HuH-7 (cell line): ENCODE measurements around the gene EEA1.
"Not testable (repeated sequence)": the region's sequence is repeated elsewhere in the genome, so short reads cannot be mapped to it uniquely, and the experiment has no call there.

Experiments
- DNase-seq: peaks from one replicate; pipeline ENCODE4 v3.0.0; 2011; ENCODE audit warnings: low spot score

Gene EEA1

GRCh38 chr12:92928962-92929915, at the start of gene EEA1:
Gene EEA1 (minus strand): TSS chr12:92929295. CDS start chr12:92929066, 229 bp downstream.
- peak; percentile 88 for DNase-seq

- no peak for DNase-seq
Measured at GRCh38 chr12:92978607-92979006, 49.5 kb upstream of the EEA1 start.

- DNase-seq: no peak
Measured at GRCh38 chr12:92977326-92977725, 48.2 kb upstream of the EEA1 start.

- DNase-seq: no peak
Measured at GRCh38 chr12:92974759-92975158, 45.7 kb upstream of the EEA1 start.

GRCh38 chr12:92973614-92974013, 44.5 kb upstream of the EEA1 start:
- no peak for DNase-seq

- DNase-seq: no peak
Measured at GRCh38 chr12:92971859-92972524, 42.9 kb upstream of the EEA1 start.

- no peak for DNase-seq
Measured at GRCh38 chr12:92968176-92968813, 39.2 kb upstream of the EEA1 start.

GRCh38 chr12:92964378-92964777, 35.3 kb upstream of the EEA1 start:
- DNase-seq: not testable (repeated sequence)

- DNase-seq: no peak
Measured at GRCh38 chr12:92961949-92962348, 32.9 kb upstream of the EEA1 start.

GRCh38 chr12:92955997-92956663, 27.0 kb upstream of the EEA1 start:
- no peak for DNase-seq

- DNase-seq: no peak
Measured at GRCh38 chr12:92953747-92954146, 24.7 kb upstream of the EEA1 start.

GRCh38 chr12:92952394-92952793, 23.3 kb upstream of the EEA1 start:
- no peak for DNase-seq

GRCh38 chr12:92951006-92951405, 21.9 kb upstream of the EEA1 start:
- DNase-seq: no peak

- DNase-seq: no peak
Measured at GRCh38 chr12:92950011-92950410, 20.9 kb upstream of the EEA1 start.

- DNase-seq: no peak
Measured at GRCh38 chr12:92949466-92949865, 20.4 kb upstream of the EEA1 start.

GRCh38 chr12:92947589-92948215, 18.6 kb upstream of the EEA1 start:
- DNase-seq: no peak

- DNase-seq: peak; percentile 44
Measured at GRCh38 chr12:92945659-92946220, 16.6 kb upstream of the EEA1 start.

- DNase-seq: no peak
Measured at GRCh38 chr12:92943482-92944250, 14.6 kb upstream of the EEA1 start.

GRCh38 chr12:92942905-92943304, 13.8 kb upstream of the EEA1 start:
- DNase-seq: no peak

- DNase-seq: no peak
Measured at GRCh38 chr12:92939116-92939515, 10.0 kb upstream of the EEA1 start.

GRCh38 chr12:92938638-92939037, 9.5 kb upstream of the EEA1 start:
- DNase-seq: no peak
